Inflammatory macrophage treated with lipopolysaccharide for 1 hour (primary cell): Measurements from ENCODE around the gene SCO2.

Experiments
- DNase-seq, 2 donors: peaks; one replicate each; pipeline ENCODE4 v3.0.0-alpha.2; 2020 to 2022

SCO2 gene

GRCh38 chr22:50525104-50525857 lies at the start of gene SCO2:
Gene SCO2, minus strand, starts transcription at chr22:50525598. Its CDS starts 1,187 bp downstream, at chr22:50524411.
- peak; percentile 95 to 98 for DNase-seq

DNA sequence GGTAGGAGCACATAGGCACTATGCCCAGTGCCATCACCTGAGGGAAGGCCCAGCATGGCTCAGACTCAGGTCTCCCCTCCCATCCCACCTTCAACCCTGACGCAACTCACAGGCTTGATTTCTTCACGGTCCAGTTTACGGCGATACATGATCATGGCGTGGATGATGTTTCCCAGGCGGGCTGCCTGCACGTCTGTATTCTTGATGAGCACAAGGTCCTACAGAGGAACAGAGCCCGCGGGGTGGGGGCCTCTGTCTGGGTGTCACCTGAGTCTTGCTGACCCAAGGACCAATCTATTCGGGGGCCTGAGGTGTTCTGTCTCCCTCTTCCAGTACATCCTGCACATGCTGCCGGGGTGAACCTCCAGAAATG lies 49.0 kb upstream of the SCO2 start:
- no peak for DNase-seq

GRCh38 chr22:50573491-50574382 lies 48.3 kb upstream of the SCO2 start:
- DNase-seq = no peak

DNA sequence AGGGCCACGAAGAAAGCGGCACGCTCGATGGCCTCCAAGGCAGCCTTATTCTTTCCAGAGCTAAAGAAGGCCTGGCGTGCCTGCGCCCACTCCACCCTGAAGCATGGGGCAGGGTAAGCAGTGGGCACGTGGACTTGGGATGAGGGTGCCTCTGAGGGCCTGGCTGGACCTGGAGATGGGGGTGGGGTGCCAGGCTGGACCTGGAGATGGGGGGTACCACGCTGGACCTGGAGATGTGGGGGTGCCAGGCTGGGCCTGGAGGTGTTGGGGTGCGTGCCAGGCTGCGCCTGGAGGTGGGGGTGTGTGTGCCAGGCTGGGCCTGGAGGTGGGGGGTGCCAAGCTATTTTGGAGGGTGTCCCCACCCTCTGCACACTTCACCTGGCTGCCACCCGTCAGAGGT lies 47.6 kb upstream of the SCO2 start:
- DNase-seq = no peak

GRCh38 chr22:50571264-50572175 lies 46.1 kb upstream of the SCO2 start:
- DNase-seq = no peak

GRCh38 chr22:50570861-50571260 lies 45.5 kb upstream of the SCO2 start:
- no peak for DNase-seq

GRCh38 chr22:50569896-50570535 lies 44.6 kb upstream of the SCO2 start:
- DNase-seq = no peak

GRCh38 chr22:50569041-50569459 lies 43.7 kb upstream of the SCO2 start:
- DNase-seq = no peak

GRCh38 chr22:50568626-50569025 lies 43.2 kb upstream of the SCO2 start:
- no peak for DNase-seq

DNA sequence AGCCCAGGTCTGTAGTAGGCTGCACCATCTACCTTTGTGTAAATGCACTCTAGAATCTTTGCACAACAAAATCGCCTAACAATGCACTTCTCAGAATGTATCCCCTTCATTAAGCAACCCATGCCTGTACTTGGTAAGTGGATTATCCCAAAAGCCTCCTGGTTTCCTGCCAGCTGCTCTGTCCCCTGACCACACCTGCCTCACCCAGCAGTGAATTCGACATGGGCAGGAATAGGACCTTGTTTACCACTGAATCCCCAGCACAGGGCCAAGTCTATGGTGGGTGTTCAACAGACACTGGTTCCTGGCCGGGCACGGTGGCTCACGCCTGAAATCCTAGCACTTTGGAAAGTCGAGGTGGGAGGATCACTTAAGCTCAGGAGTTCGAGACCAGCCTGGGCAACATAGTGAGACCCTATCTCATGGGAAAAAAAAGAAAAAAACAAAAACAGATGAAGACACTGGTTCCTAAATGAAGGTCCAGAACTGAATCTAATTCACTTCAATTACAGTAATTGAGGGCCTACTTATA lies 42.4 kb upstream of the SCO2 start:
- DNase-seq = no peak

GRCh38 chr22:50564289-50564688 lies 38.9 kb upstream of the SCO2 start:
- DNase-seq = no peak

DNA sequence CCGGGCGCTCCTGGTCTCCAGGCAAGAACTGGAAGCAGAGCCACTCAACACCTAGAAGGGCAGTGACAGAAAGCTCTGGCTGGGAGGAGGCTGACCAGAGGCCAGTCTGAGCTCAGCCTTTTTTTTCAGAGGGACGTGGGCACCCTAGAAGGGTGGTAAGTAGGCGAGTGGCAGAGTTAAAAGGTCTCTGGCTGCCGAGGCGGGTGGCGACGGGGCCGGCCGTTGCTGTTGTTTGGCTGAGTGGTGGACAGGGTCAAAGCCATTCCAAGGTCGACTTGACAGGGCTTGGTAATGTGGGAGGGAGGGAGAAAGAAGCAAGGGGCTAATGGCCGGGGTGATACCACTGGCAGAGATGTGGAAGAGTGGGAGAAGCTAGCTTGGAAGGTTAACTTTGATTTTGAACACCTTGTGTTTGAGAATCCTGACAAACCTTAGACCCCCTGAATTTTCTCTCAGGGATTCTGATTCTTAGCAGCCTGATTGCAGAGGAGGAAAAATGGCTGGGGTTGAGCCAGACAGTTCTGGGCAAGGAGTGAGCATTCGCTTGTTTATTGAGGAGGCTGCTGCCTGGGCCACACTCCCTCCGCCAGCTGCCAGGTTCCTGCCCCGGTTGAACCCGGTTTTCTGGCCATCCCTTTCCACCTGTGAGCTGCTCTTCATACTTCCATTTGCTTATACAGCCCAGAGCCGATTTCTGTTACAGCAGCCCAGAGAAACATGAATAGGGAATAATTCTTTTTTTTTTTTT lies 38.2 kb upstream of the SCO2 start:
- DNase-seq = no peak

DNA sequence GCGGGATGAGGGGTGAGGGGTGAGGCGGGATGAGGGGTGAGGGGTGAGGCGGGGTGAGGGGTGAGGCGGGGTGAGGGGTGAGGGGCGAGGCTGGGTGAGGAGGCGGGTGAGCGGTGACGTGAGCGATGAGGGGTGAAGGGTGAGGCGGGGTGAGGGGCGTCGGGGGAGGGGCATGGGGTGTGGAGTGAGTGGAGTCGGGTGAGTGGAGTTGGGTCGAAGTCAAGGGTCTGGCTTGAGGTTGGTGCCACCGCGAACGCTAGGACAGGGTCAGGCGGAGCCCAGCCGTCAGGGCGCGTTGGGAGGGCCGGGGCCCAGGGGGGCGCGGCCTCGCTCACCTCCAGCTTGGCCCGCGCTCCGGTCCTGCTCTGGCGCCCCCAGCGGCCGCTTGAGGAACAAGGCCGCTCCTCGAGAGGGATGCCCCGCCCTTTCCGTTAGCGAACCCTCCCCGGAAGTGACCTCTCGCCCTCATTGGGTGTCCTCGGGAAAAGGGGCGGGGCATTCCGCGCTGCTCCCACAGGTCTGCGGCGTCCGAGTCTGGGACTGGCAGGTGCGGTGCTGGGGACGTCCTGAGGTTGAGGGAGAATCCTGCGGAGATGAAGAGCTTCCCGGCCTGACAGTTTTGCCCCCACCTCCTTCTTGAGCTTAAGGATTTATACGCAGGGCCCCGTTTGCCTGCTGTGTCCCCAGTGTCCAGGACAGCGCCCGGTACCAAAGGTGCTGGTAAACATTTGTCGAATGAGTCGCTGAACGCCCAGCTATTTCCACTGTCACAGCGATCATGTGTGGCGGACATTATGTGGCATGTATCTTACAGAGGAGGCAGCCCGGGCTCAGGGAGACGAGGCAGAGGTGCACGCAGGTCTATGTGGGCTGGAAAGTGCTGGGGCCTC lies 37.4 kb upstream of the SCO2 start, which contains the start of gene SYCE3:
TSS of gene SYCE3 (minus strand) at position 397 of the 890 bp plus-strand sequence. CDS start 6,514 bp downstream, outside the sequence.
- peak; percentile 92 to 99 for DNase-seq

DNA sequence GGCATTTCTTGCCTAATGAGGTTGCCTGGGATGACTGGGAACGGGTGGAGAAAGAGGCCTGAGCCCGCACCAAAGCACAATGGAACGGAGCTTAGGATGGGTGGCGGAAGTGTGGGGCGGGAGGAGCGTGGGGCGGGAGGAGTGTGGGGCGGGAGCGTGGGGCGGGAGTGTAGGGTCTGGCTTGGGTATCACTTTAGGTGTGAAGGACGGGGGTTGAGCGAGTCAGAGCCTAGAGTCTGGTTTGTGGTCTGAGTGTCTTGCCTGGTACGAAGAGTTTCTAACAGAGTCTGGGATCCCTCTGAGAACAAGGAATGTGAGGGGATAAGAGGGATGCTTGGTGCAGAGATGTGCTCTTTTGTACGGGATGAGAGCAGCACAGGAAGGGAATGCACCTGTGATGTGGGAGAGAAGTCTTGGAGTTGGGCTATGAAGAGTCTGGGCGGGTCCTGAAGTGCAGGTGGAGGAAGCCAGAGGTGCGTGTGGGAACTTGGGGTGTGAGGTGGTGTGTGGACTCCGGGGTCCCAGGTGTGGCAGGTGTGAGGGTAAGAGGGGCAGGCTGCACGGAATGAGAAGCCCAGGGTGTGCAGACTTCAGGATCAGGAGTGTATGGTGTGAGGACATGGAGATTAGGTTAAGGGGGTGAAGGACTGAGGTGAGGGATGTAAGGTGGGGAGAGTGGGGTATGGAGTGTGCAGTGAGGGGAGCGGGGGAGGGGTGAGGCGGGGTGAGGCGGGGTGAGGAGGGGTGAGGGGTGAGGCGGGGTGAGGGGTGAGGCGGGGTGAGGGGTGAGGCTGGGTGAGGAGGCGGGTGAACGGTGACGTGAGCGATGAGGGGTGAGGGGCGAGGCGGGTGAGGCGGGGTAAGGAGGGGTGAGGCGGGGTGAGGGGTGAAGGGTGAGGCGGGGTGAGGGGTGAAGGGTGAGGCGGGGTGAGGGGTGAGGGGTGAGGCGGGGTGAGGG lies 36.3 kb upstream of the SCO2 start:
- DNase-seq = no peak

- DNase-seq = no peak
Measured at GRCh38 chr22:50560034-50560433, 34.6 kb upstream of the SCO2 start.

DNA sequence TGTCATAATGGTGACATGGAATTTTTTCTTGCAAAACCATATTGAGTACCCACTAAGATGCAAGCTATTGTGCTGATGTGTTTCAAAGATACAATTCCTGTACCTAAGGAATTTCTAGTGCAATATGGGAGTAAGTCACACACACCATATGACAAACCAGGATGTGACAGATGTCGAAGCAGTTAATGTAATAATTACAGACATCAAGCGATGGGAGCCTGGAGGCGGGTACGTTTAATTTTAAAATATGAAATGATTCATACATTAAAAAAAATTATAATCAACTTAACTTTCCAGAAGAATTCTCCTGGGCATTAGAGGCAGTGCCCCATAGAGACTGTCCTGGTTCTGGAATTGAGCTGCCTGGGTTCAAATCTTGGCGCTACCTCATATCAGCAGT lies 31.3 kb upstream of the SCO2 start:
- no peak for DNase-seq

DNA sequence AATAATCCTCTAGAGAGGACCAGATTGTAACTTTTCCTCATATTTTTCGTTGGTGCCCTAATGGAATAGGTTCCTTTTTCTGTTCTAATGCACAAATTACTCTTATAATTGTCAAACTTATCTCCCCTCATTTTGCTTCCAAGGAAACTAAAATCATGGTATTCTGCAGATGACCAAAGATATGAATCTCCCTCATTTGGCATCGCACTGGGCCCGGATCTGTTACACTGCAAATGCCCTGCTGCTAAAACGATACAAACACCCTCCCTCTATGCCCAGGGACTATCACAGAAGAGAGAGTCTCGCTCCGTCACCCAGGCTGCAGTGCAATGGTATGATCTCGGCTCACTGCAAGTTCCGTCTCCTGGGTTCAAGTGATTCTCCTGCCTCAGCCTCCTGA lies 27.9 kb upstream of the SCO2 start:
- no peak for DNase-seq

- DNase-seq = no peak
Measured at GRCh38 chr22:50551160-50551752, 25.9 kb upstream of the SCO2 start.

GRCh38 chr22:50550395-50550794 lies 25.0 kb upstream of the SCO2 start:
- DNase-seq = no peak
